NCI-H345 (cell line): Measurements from ENCODE around the gene BANP.
"Not testable (repeated sequence)": the region's sequence is repeated elsewhere in the genome, so short reads cannot be mapped to it uniquely, and the experiment has no call there.

ENCODE experiments used
- DNase-seq: peaks from one replicate; lab custom pipeline; 2025; lab: John Stamatoyannopoulos, UW

The BANP gene

GRCh38 chr16:87968541-87968940 is 17.3 kb downstream of the BANP start:
- no peak for DNase-seq

GRCh38 chr16:87970186-87970585 is 19.0 kb downstream of the BANP start:
- DNase-seq = no peak

GRCh38 chr16:87971933-87972332 is 20.7 kb downstream of the BANP start:
- no peak for DNase-seq

- no peak for DNase-seq
Observed at GRCh38 chr16:87973717-87974116, 22.5 kb downstream of the BANP start.

GRCh38 chr16:87974178-87974577 is 22.9 kb downstream of the BANP start:
- no peak for DNase-seq

- DNase-seq = no peak
Observed at GRCh38 chr16:87976665-87977064, 25.4 kb downstream of the BANP start.

GRCh38 chr16:87978127-87978526 is 26.9 kb downstream of the BANP start:
- no peak for DNase-seq

GRCh38 chr16:87979352-87979751 is 28.1 kb downstream of the BANP start:
- no peak for DNase-seq

GRCh38 chr16:87979911-87980630 is 28.8 kb downstream of the BANP start:
- not testable (repeated sequence) for DNase-seq

- not testable (repeated sequence) for DNase-seq
Observed at GRCh38 chr16:87981376-87981775, 30.1 kb downstream of the BANP start.

- no peak for DNase-seq
Observed at GRCh38 chr16:87982581-87983041, 31.4 kb downstream of the BANP start.

GRCh38 chr16:87983072-87983736 is 32.0 kb downstream of the BANP start:
- not testable (repeated sequence) for DNase-seq

GRCh38 chr16:87983737-87984097 is 32.5 kb downstream of the BANP start:
- DNase-seq = not testable (repeated sequence)

- not testable (repeated sequence) for DNase-seq
Observed at GRCh38 chr16:87984180-87984579, 32.9 kb downstream of the BANP start.

GRCh38 chr16:87984632-87985267 is 33.5 kb downstream of the BANP start:
- no peak for DNase-seq

GRCh38 chr16:87985493-87985892 is 34.3 kb downstream of the BANP start:
- DNase-seq = not testable (repeated sequence)

GRCh38 chr16:87986361-87986849 is 35.2 kb downstream of the BANP start:
- not testable (repeated sequence) for DNase-seq

GRCh38 chr16:87988596-87988995 is 37.4 kb downstream of the BANP start:
- not testable (repeated sequence) for DNase-seq

- not testable (repeated sequence) for DNase-seq
Observed at GRCh38 chr16:87990254-87990653, 39.0 kb downstream of the BANP start.

GRCh38 chr16:87992142-87992541 is 40.9 kb downstream of the BANP start:
- not testable (repeated sequence) for DNase-seq

GRCh38 chr16:87993901-87994300 is 42.7 kb downstream of the BANP start:
- DNase-seq = no peak

GRCh38 chr16:87995644-87996043 is 44.4 kb downstream of the BANP start:
- DNase-seq = no peak
